ENCODE data around the gene UBR1.
"Not testable (repeated sequence)": the region's sequence is repeated elsewhere in the genome, so short reads cannot be mapped to it uniquely, and the experiment has no call there.

Gene UBR1

GRCh38 chr15:43067717-43068461 lies 37.9 kb downstream of the UBR1 start:
- in situ Hi-C loops (cut with HindIII; ENCODE audit: low sequenced_read_pairs): no loop called here

GRCh38 chr15:43056696-43057095 lies 49.1 kb downstream of the UBR1 start:
- in situ Hi-C loops (cut with HindIII; ENCODE audit: low sequenced_read_pairs): no loop called here

- in situ Hi-C loops (cut with HindIII; ENCODE audit: low sequenced_read_pairs): no loop called here
These were observed 53.0 kb downstream of the UBR1 start for GRCh38 chr15:43052860-43053259.

- in situ Hi-C loops (cut with HindIII; ENCODE audit: low sequenced_read_pairs): no loop called here
These were observed 56.9 kb downstream of the UBR1 start for GRCh38 chr15:43048935-43049334.

- in situ Hi-C loops (cut with HindIII; ENCODE audit: low sequenced_read_pairs): no loop called here
These were observed 59.4 kb downstream of the UBR1 start for GRCh38 chr15:43046484-43046883.

GRCh38 chr15:43042885-43043284 lies 63.0 kb downstream of the UBR1 start:
- in situ Hi-C loops (cut with HindIII; ENCODE audit: low sequenced_read_pairs): no loop called here

GRCh38 chr15:43041085-43041484 lies 64.8 kb downstream of the UBR1 start:
- in situ Hi-C loops (cut with HindIII; ENCODE audit: low sequenced_read_pairs): not testable (repeated sequence)

GRCh38 chr15:43035240-43035639 lies 70.6 kb downstream of the UBR1 start:
- in situ Hi-C loops (cut with HindIII; ENCODE audit: low sequenced_read_pairs): not testable (repeated sequence)

DNA sequence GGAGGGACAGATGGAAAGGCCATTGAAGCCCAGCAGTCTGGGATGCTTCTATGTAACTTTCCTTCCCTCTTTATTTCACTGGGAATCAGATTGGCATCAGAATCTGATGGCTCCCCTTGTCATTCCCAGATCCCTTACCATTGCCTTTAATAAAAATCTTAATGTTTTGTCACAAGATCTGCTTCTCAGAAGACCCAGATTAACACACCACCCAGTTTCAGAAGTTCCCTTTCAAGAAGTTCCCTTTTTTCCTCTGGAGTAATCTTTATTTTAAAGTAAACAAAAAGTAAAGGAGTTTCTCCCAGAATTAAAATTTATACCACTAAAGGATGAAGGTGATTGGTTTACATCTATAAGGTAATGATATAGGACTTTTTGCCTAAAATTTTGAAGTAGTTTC lies 76.4 kb downstream of the UBR1 start:
- in situ Hi-C loops (cut with HindIII; ENCODE audit: low sequenced_read_pairs): no loop called here

DNA sequence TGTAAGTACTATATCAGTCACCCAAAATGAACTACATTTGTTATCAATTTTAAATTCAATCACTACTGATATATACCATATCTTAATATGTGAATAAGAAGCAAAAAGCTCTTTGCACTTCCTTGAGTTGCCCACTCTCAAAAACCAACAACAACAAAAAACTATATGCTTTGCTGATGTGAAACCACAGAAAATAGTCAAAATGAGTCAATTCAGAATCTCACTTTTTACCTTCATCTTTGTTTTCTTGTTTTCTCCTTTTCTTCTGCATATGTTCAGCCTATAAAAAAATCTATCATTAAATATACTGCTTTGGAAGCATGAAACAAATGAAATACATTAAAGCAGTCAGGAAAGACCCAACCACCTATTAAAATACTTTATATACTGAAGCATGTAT lies 80.7 kb downstream of the UBR1 start:
- in situ Hi-C loops (cut with HindIII; ENCODE audit: low sequenced_read_pairs): no loop called here

DNA sequence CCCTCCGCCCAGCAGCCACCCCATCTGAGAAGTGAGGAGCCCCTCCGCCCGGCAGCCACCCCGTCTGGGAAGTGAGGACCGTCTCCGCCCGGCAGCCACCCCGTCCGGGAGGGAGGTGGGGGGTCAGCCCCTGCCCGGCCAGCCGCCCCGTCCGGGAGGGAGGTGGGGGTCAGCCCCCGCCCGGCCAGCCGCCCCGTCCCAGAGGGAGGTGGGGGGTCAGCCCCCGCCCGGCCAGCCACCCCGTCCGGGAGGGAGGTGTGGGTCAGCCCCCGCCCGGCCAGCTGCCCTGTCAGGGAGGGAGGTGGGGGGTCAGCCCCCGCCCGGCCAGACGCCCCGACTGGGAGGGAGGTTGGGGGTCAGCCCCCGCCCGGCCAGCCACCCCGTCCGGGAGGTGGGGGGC lies 91.2 kb downstream of the UBR1 start:
- in situ Hi-C loops (cut with HindIII; ENCODE audit: low sequenced_read_pairs): not testable (repeated sequence)

- in situ Hi-C loops (cut with HindIII; ENCODE audit: low sequenced_read_pairs): no loop called here
These were observed 96.6 kb downstream of the UBR1 start for GRCh38 chr15:43009206-43009605.

- in situ Hi-C loops (cut with HindIII; ENCODE audit: low sequenced_read_pairs): no loop called here
These were observed 97.7 kb downstream of the UBR1 start for GRCh38 chr15:43008150-43008549.

GRCh38 chr15:43007551-43007950 lies 98.3 kb downstream of the UBR1 start:
- in situ Hi-C loops (cut with HindIII; ENCODE audit: low sequenced_read_pairs): no loop called here

DNA sequence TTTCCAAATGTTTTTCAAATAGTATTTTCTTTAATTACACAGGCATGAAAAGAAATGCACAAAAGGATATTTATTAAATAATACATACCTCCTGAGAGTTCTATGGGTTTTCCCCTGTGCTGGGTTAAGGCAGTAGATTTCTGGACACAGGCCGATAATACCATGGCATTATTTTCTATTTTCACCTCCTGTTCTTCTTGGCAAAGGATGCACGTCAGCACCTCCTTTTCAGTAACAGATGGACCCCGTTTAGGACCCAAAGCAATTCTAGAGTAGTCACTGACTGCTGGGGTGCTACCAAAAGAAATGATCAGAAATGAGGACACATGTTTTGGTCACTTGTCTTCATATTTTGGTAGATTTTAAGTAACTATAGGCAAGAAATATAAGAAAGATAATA lies 98.8 kb downstream of the UBR1 start:
- in situ Hi-C loops (cut with HindIII; ENCODE audit: low sequenced_read_pairs): no loop called here

GRCh38 chr15:43004886-43005595 lies 100.8 kb downstream of the UBR1 start:
- in situ Hi-C loops (cut with HindIII; ENCODE audit: low sequenced_read_pairs): not testable (repeated sequence)

DNA sequence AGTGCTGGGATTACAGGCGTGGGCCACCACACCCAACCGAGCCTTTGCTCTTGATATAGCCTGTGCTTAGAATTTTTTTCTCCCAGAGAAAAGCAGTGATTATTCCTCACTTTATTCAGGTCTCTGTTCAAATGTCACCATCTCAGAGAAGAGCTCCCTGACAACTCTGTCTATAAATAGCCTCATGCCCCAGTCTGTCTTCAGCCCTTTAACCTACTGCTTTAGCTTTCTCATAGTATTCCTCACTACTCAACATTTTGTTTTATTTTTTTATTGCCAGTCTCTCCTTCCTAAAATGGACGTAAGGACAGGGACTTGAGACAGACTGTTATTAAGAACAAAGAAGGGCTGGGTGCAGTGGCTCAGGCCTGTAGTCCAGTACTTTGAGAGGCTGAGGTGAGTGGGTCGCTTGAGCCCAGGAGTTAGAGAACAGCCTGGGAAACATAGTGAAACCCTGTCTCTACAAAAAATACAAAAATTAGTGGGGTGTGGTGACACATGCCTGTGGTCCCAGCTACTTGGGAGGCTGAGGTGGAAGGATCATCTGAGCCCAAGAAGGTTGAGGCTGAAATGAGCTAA lies 106.5 kb downstream of the UBR1 start:
- in situ Hi-C loops (cut with HindIII; ENCODE audit: low sequenced_read_pairs): no loop called here

GRCh38 chr15:42996871-42997270 lies 109.0 kb downstream of the UBR1 start:
- in situ Hi-C loops (cut with HindIII; ENCODE audit: low sequenced_read_pairs): no loop called here

DNA sequence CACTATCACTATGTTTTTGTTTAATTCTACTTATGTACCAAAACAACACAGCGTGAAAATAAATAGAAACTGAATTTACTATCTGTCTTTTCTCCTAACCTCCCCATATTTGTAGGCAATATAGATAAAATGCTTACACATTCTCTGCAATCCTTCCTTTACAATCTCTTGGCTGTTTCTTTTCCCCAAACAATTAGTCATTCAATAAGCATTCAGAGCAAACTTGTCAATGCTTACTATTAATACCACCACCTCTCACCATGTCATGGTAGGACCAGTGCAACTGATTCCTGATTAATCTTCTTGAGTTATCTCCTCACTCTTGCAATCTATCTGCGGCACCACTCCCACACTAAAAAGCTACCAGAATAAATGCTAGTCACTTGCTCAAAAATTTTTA lies 111.3 kb downstream of the UBR1 start:
- in situ Hi-C loops (cut with HindIII; ENCODE audit: low sequenced_read_pairs): no loop called here

- in situ Hi-C loops (cut with HindIII; ENCODE audit: low sequenced_read_pairs): no loop called here
These were observed 113.2 kb downstream of the UBR1 start for GRCh38 chr15:42992626-42993025.

GRCh38 chr15:42986693-42987342 lies 119.0 kb downstream of the UBR1 start:
- in situ Hi-C loops (cut with HindIII; ENCODE audit: low sequenced_read_pairs): no loop called here

All from endothelial cell of hepatic sinusoid (primary cell).